ENCODE results near the gene ADCY9.
A peak's percentile ranks its signal among the peaks of the same experiment; 100 is the strongest.

The ADCY9 gene

DNA sequence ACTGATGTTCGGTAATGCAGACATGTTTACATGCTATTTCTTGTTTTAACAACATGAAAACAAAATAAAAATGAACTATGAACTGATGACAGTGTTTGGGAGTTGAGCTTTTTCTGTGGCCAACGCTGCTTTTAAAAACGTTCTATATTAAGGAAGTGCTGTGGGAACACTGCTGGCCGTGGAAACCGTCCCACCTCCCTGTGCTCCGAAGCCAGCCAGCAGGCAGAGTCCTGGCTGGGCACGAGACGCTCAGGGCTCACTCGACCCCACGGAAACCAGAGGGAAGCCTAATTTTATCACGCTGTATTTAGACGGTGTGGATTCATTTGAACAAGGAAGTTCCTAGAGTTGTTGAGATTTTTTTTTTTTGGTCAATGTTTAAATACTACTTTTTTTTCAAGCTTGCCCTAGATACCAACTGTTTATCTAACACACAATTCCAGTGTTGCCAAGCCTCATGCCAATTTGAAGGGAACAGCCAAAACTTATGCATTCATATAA lies 25.8 kb downstream of the ADCY9 start:
- Histone ChIP-seq H3K27ac (no peak overlapping the region), H3K4me1 (peaks cover 17% of the 10 kb centered on the region), H3K79me2 (peaks cover 19% of the 10 kb centered on the region), H3K27me3 (ENCODE audit: control insufficient read depth, insufficient read depth, low read length) (no peaks in the 10 kb centered on the region), H3K9ac (no peak overlapping the region), H3K4me3 (ENCODE audit: low read depth, low read length) (no peak overlapping the region), H3K4me2 (ENCODE audit: low read length) (no peak overlapping the region), H3K9me3 (ENCODE audit: control insufficient read depth, low read length) (no peaks in the 10 kb centered on the region), H3K36me3 (ENCODE audit: control insufficient read depth, insufficient read depth, low read length) (no peaks in the 10 kb centered on the region), H2AFZ (no peak overlapping the region)
- TF ChIP-seq, protein P1, sequence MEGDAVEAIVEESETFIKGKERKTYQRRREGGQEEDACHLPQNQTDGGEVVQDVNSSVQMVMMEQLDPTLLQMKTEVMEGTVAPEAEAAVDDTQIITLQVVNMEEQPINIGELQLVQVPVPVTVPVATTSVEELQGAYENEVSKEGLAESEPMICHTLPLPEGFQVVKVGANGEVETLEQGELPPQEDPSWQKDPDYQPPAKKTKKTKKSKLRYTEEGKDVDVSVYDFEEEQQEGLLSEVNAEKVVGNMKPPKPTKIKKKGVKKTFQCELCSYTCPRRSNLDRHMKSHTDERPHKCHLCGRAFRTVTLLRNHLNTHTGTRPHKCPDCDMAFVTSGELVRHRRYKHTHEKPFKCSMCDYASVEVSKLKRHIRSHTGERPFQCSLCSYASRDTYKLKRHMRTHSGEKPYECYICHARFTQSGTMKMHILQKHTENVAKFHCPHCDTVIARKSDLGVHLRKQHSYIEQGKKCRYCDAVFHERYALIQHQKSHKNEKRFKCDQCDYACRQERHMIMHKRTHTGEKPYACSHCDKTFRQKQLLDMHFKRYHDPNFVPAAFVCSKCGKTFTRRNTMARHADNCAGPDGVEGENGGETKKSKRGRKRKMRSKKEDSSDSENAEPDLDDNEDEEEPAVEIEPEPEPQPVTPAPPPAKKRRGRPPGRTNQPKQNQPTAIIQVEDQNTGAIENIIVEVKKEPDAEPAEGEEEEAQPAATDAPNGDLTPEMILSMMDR (IDR thresholded peaks at IDR 0.05) = no peak

DNA sequence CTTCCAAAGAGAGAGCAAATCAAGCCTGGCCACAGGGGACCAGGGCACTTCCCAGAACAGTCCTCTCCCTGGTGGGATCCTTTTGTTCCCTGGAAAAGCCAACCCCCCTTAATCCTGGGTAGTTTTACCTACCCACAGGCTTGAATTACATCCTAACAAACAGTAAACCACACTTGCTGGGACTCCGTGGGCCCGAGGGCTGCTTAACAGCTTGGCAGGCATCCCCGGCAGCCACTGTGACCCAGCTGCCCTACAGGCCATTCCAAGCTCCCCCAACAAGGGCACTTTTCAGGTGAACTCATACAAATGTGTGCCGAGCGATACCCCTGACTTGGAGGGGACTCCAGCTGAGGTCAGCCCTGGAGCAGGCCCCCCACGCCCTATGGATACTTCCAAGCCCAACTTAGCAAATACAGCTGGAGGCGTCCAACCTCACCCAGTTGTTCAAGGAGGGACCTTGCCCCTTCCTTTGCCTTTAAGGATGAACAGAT lies 26.4 kb downstream of the ADCY9 start:
- Histone ChIP-seq H2AFZ (peak overlapping the region; percentile 13), H3K36me3 (ENCODE audit: control insufficient read depth, insufficient read depth, low read length) (no peaks in the 10 kb centered on the region), H3K27me3 (ENCODE audit: control insufficient read depth, insufficient read depth, low read length) (no peaks in the 10 kb centered on the region), H3K4me2 (ENCODE audit: low read length) (no peak overlapping the region), H3K27ac (peak overlapping the region; percentile 3), H3K9ac (no peak overlapping the region), H3K4me1 (peaks cover 17% of the 10 kb centered on the region), H3K4me3 (ENCODE audit: low read depth, low read length) (no peak overlapping the region), H3K79me2 (peaks cover 17% of the 10 kb centered on the region), H3K9me3 (ENCODE audit: control insufficient read depth, low read length) (no peaks in the 10 kb centered on the region)
- TF ChIP-seq, protein P1 (IDR thresholded peaks at IDR 0.05) = no peak

GRCh38 chr16:4089251-4089810 lies 26.9 kb downstream of the ADCY9 start:
- H3K27me3 ChIP-seq (ENCODE audit: control insufficient read depth, insufficient read depth, low read length) = no peaks in the 10 kb centered on the region
- peak overlapping the region; percentile 13 for H2AFZ ChIP-seq
- peak overlapping the region; percentile 3 for H3K27ac ChIP-seq
- TF ChIP-seq, protein P1 (IDR thresholded peaks at IDR 0.05) = no peak
- H3K4me2 ChIP-seq (ENCODE audit: low read length) = no peak overlapping the region
- no peak overlapping the region for H3K4me3 ChIP-seq (ENCODE audit: low read depth, low read length)
- H3K36me3 ChIP-seq (ENCODE audit: control insufficient read depth, insufficient read depth, low read length) = no peaks in the 10 kb centered on the region
- no peak overlapping the region for H3K9ac ChIP-seq
- no peaks in the 10 kb centered on the region for H3K9me3 ChIP-seq (ENCODE audit: control insufficient read depth, low read length)
- peaks cover 17% of the 10 kb centered on the region for H3K79me2 ChIP-seq
- peaks cover 15% of the 10 kb centered on the region for H3K4me1 ChIP-seq

GRCh38 chr16:4087990-4088577 lies 28.2 kb downstream of the ADCY9 start:
- Histone ChIP-seq H3K27me3 (ENCODE audit: control insufficient read depth, insufficient read depth, low read length) (no peaks in the 10 kb centered on the region), H3K4me3 (ENCODE audit: low read depth, low read length) (no peak overlapping the region), H3K4me1 (peaks cover 15% of the 10 kb centered on the region), H3K79me2 (peaks cover 17% of the 10 kb centered on the region), H2AFZ (no peak overlapping the region), H3K9ac (no peak overlapping the region), H3K9me3 (ENCODE audit: control insufficient read depth, low read length) (no peaks in the 10 kb centered on the region), H3K27ac (no peak overlapping the region), H3K4me2 (ENCODE audit: low read length) (no peak overlapping the region), H3K36me3 (ENCODE audit: control insufficient read depth, insufficient read depth, low read length) (no peaks in the 10 kb centered on the region)
- TF ChIP-seq, protein P1 (IDR thresholded peaks at IDR 0.05) = no peak
